Omental fat pad (tissue), 4 donors: ENCODE results near the gene C12orf56. TPM values are rescaled to one million over a fixed set of nuclear protein-coding genes. Genes with fewer than 3 reads are reported as not detected.

ENCODE experiments used
- ATAC-seq: fragments of 150-250 bp; one replicate; pipeline ENCODE4 v1.9.1; 2016; ENCODE audit warnings: mild to moderate bottlenecking, moderate library complexity; ENCODE audit not compliant: low FRiP score
- DNase-seq: peaks from one replicate; pipeline ENCODE4 v3.0.0-alpha.2; 2019; ENCODE audit warnings: low spot score
- CTCF ChIP-seq, 3 donors: fragments of 450-650 bp; IDR thresholded peaks; one replicate each; pipeline ENCODE4 v1.5.1; 2016 to 2017; ENCODE audit warnings: antibody characterized with exemption in 3 of 3, mild to moderate bottlenecking in 3 of 3, moderate library complexity in 2 of 3
- total RNA-seq, 4 donors: library from RNA; depleted of rRNA; stranded (reverse); fragments of >200 nt; gene quantifications; one replicate each; pipeline ENCODE4 v1.1.0, GENCODE V29; 2016

The C12orf56 gene
- total RNA-seq, 4 donors from 2014 or later: not detected

DNA sequence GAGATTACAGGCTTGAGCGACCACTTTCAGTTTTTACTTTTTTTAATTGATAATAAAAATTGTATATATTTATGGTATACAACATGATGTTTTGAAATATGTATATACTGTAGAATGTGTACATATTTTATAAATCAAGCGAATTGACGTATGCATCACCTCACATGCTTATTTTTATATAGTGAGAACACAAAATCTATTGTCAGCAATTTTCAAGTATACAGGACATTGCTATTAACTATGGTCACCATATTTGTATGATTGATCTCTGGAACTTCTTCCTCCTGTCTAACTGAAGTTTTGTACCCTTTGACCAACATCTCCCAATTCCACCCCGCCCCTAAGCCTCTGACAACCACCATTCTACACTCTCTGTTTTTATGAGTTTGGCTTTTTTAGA is 112.1 kb downstream of the C12orf56 start:
- no peak for DNase-seq
- no peak for TF ChIP-seq CTCF (IDR thresholded peaks at IDR 0.05)
- no peak for ATAC-seq

DNA sequence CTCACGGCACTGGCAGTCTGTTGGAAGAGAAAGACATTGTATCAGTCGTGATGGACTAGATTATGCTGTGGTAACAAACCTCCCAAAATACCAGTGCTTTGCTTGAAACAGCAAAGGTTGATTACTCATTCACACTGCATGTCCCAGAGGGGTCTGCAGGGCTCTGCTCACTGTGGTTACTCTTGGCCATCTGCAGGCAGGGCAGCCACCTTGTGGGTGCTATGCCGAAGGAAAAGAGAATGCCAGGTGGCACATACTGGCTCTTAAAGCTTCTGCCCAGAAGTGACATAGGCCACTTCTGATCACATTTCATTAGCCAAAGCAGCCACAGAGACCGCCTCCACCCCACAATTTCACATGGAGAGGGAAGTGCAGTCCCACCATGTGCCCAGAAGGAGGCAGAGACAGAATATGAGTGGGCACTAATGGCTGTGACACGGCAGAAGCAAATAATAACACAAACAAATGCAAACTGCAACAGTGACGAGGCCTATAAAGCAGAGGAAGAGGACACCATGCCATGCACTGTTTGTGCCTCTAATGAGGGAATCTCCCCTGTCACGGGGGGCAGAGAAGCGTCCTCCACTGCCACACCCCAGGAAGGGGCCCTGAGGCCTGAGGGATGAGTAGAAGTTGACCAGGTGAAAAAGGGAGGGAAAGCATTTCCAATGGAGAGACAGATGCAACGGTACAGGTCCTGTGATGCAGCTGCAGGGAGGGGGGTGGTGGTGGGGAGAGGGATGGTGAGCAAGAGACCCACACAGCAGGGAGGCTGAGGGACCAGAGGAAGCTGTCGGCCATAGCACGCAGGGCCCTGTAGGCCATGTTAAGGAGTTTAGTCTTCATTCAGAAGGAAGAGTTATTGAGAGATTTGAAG is 116.8 kb downstream of the C12orf56 start:
- ATAC-seq (no peak), DNase-seq (no peak)
- no peak for TF ChIP-seq CTCF (IDR thresholded peaks at IDR 0.05)

GRCh38 chr12:64270411-64270810 is 120.1 kb downstream of the C12orf56 start:
- no peak for DNase-seq
- TF ChIP-seq CTCF (IDR thresholded peaks at IDR 0.05): no peak
- ATAC-seq: no peak

GRCh38 chr12:64269161-64269560 is 121.4 kb downstream of the C12orf56 start:
- TF ChIP-seq CTCF (IDR thresholded peaks at IDR 0.05): no peak
- ATAC-seq (no peak), DNase-seq (no peak)

DNA sequence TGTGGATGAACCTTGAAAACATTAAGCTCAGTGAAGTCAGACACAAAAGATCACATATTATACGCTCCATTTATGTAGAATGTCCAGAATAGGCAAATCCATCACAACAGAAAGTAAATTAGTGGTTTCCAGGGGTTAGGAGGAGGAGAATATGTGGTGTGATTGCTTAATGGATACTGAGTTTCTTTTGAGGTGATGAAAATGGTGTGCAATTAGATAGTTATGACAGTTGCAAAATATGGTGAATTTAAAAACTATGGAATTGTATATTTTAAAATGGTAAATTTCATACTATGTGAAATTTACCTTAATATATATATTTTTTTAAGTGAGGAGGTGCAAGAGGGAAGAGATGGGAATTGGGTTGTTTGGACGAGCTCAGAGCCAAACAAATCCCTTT is 122.1 kb downstream of the C12orf56 start:
- ATAC-seq: no peak
- no peak for DNase-seq
- no peak for TF ChIP-seq CTCF (IDR thresholded peaks at IDR 0.05)

DNA sequence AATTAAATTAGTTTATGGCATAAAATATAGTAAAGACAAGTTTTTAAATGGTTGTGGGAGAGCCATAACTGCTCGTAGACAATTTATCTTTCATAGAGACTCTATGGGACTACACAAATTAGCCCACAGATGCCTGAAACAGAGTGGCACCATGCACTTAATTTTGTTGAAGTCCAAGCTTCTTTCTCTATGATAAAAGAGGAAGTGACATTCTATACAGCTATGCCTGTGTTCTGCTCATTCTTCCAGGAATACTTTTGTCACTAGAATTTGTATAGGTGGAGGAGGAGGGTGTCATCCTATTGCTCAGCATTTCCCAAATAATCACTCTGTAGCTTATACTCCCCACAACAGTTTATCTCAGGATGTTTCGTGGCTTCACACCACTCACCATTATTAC is 124.7 kb downstream of the C12orf56 start:
- no peak for TF ChIP-seq CTCF (IDR thresholded peaks at IDR 0.05)
- no peak for ATAC-seq
- no peak for DNase-seq

DNA sequence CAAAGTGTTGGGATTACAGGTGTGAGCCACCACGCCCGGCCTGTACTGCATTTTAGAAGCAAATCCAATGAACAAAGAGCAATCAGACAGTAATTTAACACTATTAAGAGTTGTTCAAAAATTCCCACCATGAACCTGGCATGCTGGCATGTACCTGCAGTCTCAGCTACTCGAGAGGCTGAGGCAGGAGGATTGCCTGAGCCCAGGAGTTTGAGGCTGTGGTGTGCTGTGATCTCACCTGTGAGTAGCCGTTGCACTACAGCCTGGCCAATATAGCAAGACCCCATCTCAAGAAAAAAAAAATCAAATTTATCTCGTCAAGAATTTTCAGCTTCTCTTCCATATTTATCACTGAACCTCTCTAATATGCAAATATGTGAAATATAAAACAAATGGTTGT is 128.7 kb downstream of the C12orf56 start:
- no peak for TF ChIP-seq CTCF (IDR thresholded peaks at IDR 0.05)
- DNase-seq: no peak

More for the DNA sequence above, 128.7 kb downstream of the C12orf56 start:
- no peak for ATAC-seq
